OCI-LY3 (cell line): ENCODE data around the gene TRIM69.

Experiments used
- EZH2phosphoT487 ChIP-seq: fragments of 200-600 bp; shearing (Covaris generic); IDR thresholded peaks from 2 replicates; pipeline ENCODE4 v1.6.1; 2018; ENCODE audit warnings: antibody characterized with exemption, mixed run types, low read depth
- TF ChIP-seq, protein P1 (sequence below): fragments of 200-600, 300-600 bp; sonication (generic); IDR thresholded peaks from 2 replicates; pipeline ENCODE4 v1.5.1; 2014; ENCODE audit warnings: antibody characterized with exemption, low read length, low read depth

DNA sequence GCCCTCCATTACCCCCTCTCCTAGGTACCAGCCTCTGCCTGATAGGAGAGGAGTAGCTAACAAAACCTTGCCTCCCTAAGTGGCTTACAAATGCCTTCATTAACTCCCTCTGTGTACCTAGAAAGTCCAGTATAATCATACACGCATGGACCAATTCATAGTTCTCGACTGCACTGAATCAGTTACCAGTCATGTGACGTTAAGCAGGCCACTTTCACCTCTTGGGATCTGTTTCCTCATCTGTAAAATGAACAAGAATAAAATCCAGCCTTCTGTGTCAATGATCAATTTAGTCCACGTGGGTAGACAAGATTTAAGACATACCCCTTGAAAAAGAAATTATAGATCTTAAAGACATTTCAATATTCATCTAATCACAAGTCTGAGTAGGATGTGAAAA is 72.2 kb downstream of the TRIM69 start:
- TF ChIP-seq, protein P1, sequence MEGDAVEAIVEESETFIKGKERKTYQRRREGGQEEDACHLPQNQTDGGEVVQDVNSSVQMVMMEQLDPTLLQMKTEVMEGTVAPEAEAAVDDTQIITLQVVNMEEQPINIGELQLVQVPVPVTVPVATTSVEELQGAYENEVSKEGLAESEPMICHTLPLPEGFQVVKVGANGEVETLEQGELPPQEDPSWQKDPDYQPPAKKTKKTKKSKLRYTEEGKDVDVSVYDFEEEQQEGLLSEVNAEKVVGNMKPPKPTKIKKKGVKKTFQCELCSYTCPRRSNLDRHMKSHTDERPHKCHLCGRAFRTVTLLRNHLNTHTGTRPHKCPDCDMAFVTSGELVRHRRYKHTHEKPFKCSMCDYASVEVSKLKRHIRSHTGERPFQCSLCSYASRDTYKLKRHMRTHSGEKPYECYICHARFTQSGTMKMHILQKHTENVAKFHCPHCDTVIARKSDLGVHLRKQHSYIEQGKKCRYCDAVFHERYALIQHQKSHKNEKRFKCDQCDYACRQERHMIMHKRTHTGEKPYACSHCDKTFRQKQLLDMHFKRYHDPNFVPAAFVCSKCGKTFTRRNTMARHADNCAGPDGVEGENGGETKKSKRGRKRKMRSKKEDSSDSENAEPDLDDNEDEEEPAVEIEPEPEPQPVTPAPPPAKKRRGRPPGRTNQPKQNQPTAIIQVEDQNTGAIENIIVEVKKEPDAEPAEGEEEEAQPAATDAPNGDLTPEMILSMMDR, result no peak
- no peak for TF ChIP-seq EZH2phosphoT487
